HepG2 (cell line): ENCODE data around the gene ODC1. TPM values are rescaled to one million over a fixed set of nuclear protein-coding genes. Genes with fewer than 3 reads are reported as not detected.

Experiments
- ATAC-seq: fragments of 200-7000 bp; cut with Tn5 transposase; 3 replicates; pipeline ENCODE4 v1.9.1; 2020; ENCODE audit warnings: mild to moderate bottlenecking, moderate library complexity
- BruUV-seq: library from RNA; stranded (reverse); fragments of 400-500 nt; replicated peaks from 2 replicates; lab custom pipeline; 2021; lab: Mats Ljungman, UMichigan
- CTCF ChIA-PET: fragments of 300-600 bp; formaldehyde crosslinking; extraction: SDS; loops from one replicate; lab custom pipeline; 2021; ENCODE audit warnings: low total read pairs, inconsistent platforms, low intra/inter-chr PET ratio; lab: Yijun Ruan, JAX
- POLR2A ChIA-PET: fragments of 350-600 bp; sonication (Branson Sonifier 250); formaldehyde crosslinking; loops from one replicate; lab custom pipeline; 2020; ENCODE audit warnings: antibody characterized with exemption, inconsistent platforms; lab: Yijun Ruan, JAX
- DNase-seq: peaks from one replicate; pipeline ENCODE4 v3.0.0-alpha.2; 2015; ENCODE audit warnings: low spot score
- FAIRE-seq: peaks from 3 replicates; lab custom pipeline; 2011; peaks lifted over from hg19 to GRCh38; lab: Jason Lieb, UNC
- H2AFZ ChIP-seq: one replicate; pipeline ENCODE4 v1.6.1; 2011; ENCODE audit warnings: low read length, inconsistent platforms
- H3K27ac ChIP-seq: fragments of 300-600 bp; 3 replicates; pipeline ENCODE4 v1.8.0; 2011; ENCODE audit warnings: mixed run types, mild to moderate bottlenecking, mixed read lengths, low read length, inconsistent platforms; ENCODE audit not compliant: insufficient read depth; ENCODE audit errors: extremely low read length
- H3K27me3 ChIP-seq, 2 experiments: fragments of 200-600 bp in 1 of 2; 2 replicates in 1 of 2; 3 replicates in 1 of 2; pipeline versions ENCODE4 v1.6.0 to v1.8.0; 2011; ENCODE audit warnings: low read length in 2 of 2, mild to moderate bottlenecking in 2 of 2, moderate library complexity in 2 of 2, inconsistent platforms in 1 of 2; ENCODE audit not compliant: insufficient read depth in 2 of 2, control insufficient read depth in 1 of 2
- H3K36me3 ChIP-seq, 2 experiments: fragments of 200-600 bp in 1 of 2; replicated peaks in 1 of 2; 2 replicates in 1 of 2; 3 replicates in 1 of 2; pipeline versions ENCODE4 v1.5.1 to v1.8.0; 2011; ENCODE audit warnings: low read length in 2 of 2, inconsistent platforms in 1 of 2; ENCODE audit not compliant: insufficient read depth in 2 of 2, control insufficient read depth in 1 of 2
- H3K4me1 ChIP-seq: 2 replicates; pipeline ENCODE4 v1.5.1; 2012; ENCODE audit warnings: low read length, inconsistent platforms; ENCODE audit not compliant: insufficient read depth
- H3K4me2 ChIP-seq: 2 replicates; pipeline ENCODE4 v1.6.0; 2011; ENCODE audit warnings: low read depth, low read length, inconsistent platforms
- H3K4me3 ChIP-seq, 3 experiments: fragments of 200-600 bp in 1 of 3; sonication (generic), shearing (Covaris generic) in 1 of 3; replicated peaks in 1 of 3; 2 replicates each; pipeline ENCODE4 v1.5.1; 2011 to 2016; ENCODE audit warnings: low read length in 3 of 3, inconsistent platforms in 2 of 3, low read depth in 2 of 3, mild to moderate bottlenecking in 2 of 3, control low read depth in 1 of 3, mixed read lengths in 1 of 3; ENCODE audit not compliant: insufficient read depth in 1 of 3
- H3K79me2 ChIP-seq: one replicate; pipeline ENCODE4 v1.6.1; 2011; ENCODE audit warnings: low read length, inconsistent platforms; ENCODE audit not compliant: insufficient read depth
- H3K9ac ChIP-seq: 2 replicates; pipeline ENCODE4 v1.6.0; 2011; ENCODE audit warnings: mild to moderate bottlenecking, low read depth, low read length, inconsistent platforms; ENCODE audit not compliant: insufficient read depth
- H3K9me3 ChIP-seq: 2 replicates; pipeline ENCODE4 v1.5.1; 2012; ENCODE audit warnings: mild to moderate bottlenecking, low read length
- H4K20me1 ChIP-seq: 2 replicates; pipeline ENCODE4 v1.6.0; 2011; ENCODE audit warnings: inconsistent platforms, mild to moderate bottlenecking, low read length, moderate library complexity; ENCODE audit not compliant: insufficient read depth
- AGO2 ChIP-seq: fragments of 200-400 bp; formaldehyde crosslinking; optimal IDR thresholded peaks from 2 replicates; pipeline ENCODE3; 2017; ENCODE audit warnings: mild to moderate bottlenecking, low read depth, low read length, moderate library complexity
- RBM22 ChIP-seq: fragments of 200-400 bp; formaldehyde crosslinking; optimal IDR thresholded peaks from 2 replicates; pipeline ENCODE3; 2017; ENCODE audit warnings: mild to moderate bottlenecking, low read length, moderate library complexity
- SRSF9 ChIP-seq: fragments of 200-400 bp; formaldehyde crosslinking; IDR thresholded peaks from 2 replicates; pipeline ENCODE4 v1.6.1; 2018; ENCODE audit warnings: borderline replicate concordance, mild to moderate bottlenecking, low read depth, low read length; ENCODE audit not compliant: insufficient read depth, poor library complexity, severe bottlenecking
- ZBTB8A ChIP-seq: sonication (generic); formaldehyde crosslinking; IDR thresholded peaks from 2 replicates; pipeline ENCODE4 v1.4.0; 2020; ENCODE audit warnings: mild to moderate bottlenecking, low read depth, missing genetic modification reagents, borderline replicate concordance
- ZFP62 ChIP-seq: sonication (generic); formaldehyde crosslinking; IDR thresholded peaks from 2 replicates; pipeline ENCODE4 v1.4.0; 2020; ENCODE audit warnings: missing genetic modification reagents
- ZNF598 ChIP-seq: sonication (generic); formaldehyde crosslinking; IDR thresholded peaks from 2 replicates; pipeline ENCODE4 v1.5.1; 2020; ENCODE audit warnings: mild to moderate bottlenecking, missing genetic modification reagents, borderline replicate concordance
- ZNF607 ChIP-seq: sonication (generic); formaldehyde crosslinking; IDR thresholded peaks from 2 replicates; pipeline ENCODE4 v1.5.1; 2020; ENCODE audit warnings: missing genetic modification reagents, mild to moderate bottlenecking, borderline replicate concordance
- ZNF652 ChIP-seq: IDR thresholded peaks from 2 replicates; pipeline ENCODE4 v1.6.1; 2016; ENCODE audit warnings: low read depth, borderline replicate concordance
- ZNF768 ChIP-seq: sonication (generic); formaldehyde crosslinking; IDR thresholded peaks from 2 replicates; pipeline ENCODE4 v1.4.0; 2020; ENCODE audit warnings: missing genetic modification reagents
- WGBS: methylation state at CpG from one replicate; pipeline ENCODE4 v1.1.6; 2017; ENCODE audit warnings: low lambda C conversion rate; 5-methylcytosine and 5-hydroxymethylcytosine counted together
- in situ Hi-C: cut with HindIII; loops from 2 replicates; pipeline ENCODE4 v1.10.0; 2017; ENCODE audit warnings: low pct_unique_long_range_greater_than_20kb; ENCODE audit not compliant: extremely low pct_ligation_motif_present
- intact Hi-C: fragments of 100-400 bp; cut with micrococcal nuclease; formaldehyde crosslinking; loops from one replicate; pipeline ENCODE4 v1.10.0; 2022; ENCODE audit not compliant: unreplicated experiment
- polyA plus RNA-seq, 8 experiments: library from polyadenylated mRNA; depleted of rRNA in 3 of 8; stranded (reverse) in 7 of 8; unstranded in 1 of 8; fragments of >200 nt; fragmentation: Illumina TruSeq in 4 of 8; extraction: Trizol in 4 of 8; gene quantifications; 2 replicates each; pipeline versions ENCODE4 v1.2.1 to v1.2.3, GENCODE V29; 2011 to 2016; ENCODE audit warnings: low read depth in 4 of 8, missing spikeins in 1 of 8, mixed read lengths in 1 of 8; ENCODE audit not compliant: insufficient read depth in 1 of 8
- total RNA-seq, 5 experiments: library from RNA; depleted of rRNA; stranded (reverse); fragments of >200 nt; fragmentation: Illumina TruSeq; extraction: Trizol; gene quantifications; 2 replicates each; pipeline ENCODE4 v1.2.3, GENCODE V29; 2016; ENCODE audit warnings: low read depth in 1 of 5
- TF ChIP-seq, protein P1 (sequence below): sonication (generic); formaldehyde crosslinking; IDR thresholded peaks from 2 replicates; pipeline ENCODE4 v1.8.0; 2022; ENCODE audit warnings: missing genetic modification reagents, mild to moderate bottlenecking, moderate library complexity, borderline replicate concordance
- TF ChIP-seq, protein P2 (sequence below), 2 experiments: fragments of 450-650 bp in 1 of 2; sonication (generic) in 1 of 2; formaldehyde crosslinking; IDR thresholded peaks; 2 replicates each; pipeline versions ENCODE4 v1.5.0 to v1.8.0; 2020 to 2022; ENCODE audit warnings: mild to moderate bottlenecking in 1 of 2, missing genetic modification reagents in 1 of 2
- TF ChIP-seq, protein P3 (sequence below): IDR thresholded peaks from 2 replicates; pipeline ENCODE4 v1.6.1; 2016; ENCODE audit warnings: missing compliant biosample characterization, missing genetic modification reagents, borderline replicate concordance

Gene ODC1
- total and polyA plus RNA-seq, 2 of the 13 experiments (the other 11 are each of a cell fraction or from before 2014, with no cell fraction given), result 142 to 371 TPM

DNA sequence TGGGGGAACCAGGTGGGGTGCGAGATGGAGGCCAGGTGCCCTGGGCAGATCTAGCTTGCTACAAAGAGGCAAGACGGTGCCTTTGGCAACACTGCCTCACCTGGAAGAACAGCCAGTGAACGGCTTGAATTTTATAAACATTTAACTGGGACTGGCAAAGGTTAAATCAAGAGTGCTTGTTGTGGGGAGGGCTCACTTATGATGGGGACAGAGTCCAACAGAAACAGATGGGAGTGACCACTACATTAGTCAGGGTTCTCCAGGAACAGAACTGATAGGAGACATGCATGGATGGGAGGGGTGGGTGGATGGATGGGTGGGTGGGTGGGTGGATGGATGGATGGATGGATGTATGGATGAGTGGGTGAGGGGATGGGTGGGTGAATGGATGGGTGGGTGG, 19.2 kb downstream of the ODC1 start:
- Histone ChIP-seq H3K27ac (no peak overlapping the region), H3K4me3 (no peak overlapping the region), H2AFZ (no peak overlapping the region), H3K36me3 (peaks cover 9 to 11% of the 10 kb centered on the region in 2 experiments; a peak in 4 of 5 replicates), H3K4me1 (peaks cover 20% of the 10 kb centered on the region), H3K27me3 (peaks cover 6 to 25% of the 10 kb centered on the region in 2 experiments; a peak in 4 of 5 replicates), H3K9ac (no peak overlapping the region), H3K79me2 (no peaks in the 10 kb centered on the region), H3K9me3 (no peaks in the 10 kb centered on the region), H3K4me2 (no peak overlapping the region), H4K20me1 (no peaks in the 10 kb centered on the region)
- FAIRE-seq, result no peak
- WGBS, result 48% methylated on average over 3 of the region's 3 CpGs
- ATAC-seq, result no peak
- BruUV-seq, result no TSS peak
- POLR2A ChIA-PET, result no interaction called here
- CTCF ChIA-PET, result no interaction called here
- in situ Hi-C loops (loop anchor here (25.0 kb wide), 1 partner anchor 617 kb away; no protein-coding TSS in a partner anchor), intact Hi-C loops (no loop called here)
- TF ChIP-seq, protein P1, sequence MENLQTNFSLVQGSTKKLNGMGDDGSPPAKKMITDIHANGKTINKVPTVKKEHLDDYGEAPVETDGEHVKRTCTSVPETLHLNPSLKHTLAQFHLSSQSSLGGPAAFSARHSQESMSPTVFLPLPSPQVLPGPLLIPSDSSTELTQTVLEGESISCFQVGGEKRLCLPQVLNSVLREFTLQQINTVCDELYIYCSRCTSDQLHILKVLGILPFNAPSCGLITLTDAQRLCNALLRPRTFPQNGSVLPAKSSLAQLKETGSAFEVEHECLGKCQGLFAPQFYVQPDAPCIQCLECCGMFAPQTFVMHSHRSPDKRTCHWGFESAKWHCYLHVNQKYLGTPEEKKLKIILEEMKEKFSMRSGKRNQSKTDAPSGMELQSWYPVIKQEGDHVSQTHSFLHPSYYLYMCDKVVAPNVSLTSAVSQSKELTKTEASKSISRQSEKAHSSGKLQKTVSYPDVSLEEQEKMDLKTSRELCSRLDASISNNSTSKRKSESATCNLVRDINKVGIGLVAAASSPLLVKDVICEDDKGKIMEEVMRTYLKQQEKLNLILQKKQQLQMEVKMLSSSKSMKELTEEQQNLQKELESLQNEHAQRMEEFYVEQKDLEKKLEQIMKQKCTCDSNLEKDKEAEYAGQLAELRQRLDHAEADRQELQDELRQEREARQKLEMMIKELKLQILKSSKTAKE (CRISPR knock-in tag), result no peak
- TF ChIP-seq ZNF598 (CRISPR knock-in tag) (no peak), ZNF652 (CRISPR knock-in tag) (0 out of 2 replicates have a peak, but pooled peaks have one; percentile 20)
- no peak for DNase-seq

GRCh38 chr2:10428355-10428754, 19.8 kb downstream of the ODC1 start:
- DNase-seq (no peak), ATAC-seq (no peak), FAIRE-seq (no peak)
- H3K27ac ChIP-seq, result no peak overlapping the region
- CTCF ChIA-PET, result no interaction called here
- H3K4me3 ChIP-seq, result no peak overlapping the region
- no peaks in the 10 kb centered on the region for H4K20me1 ChIP-seq
- intact Hi-C loops, result no loop called here
- peaks cover 11 to 13% of the 10 kb centered on the region in 2 experiments; a peak in 4 of 5 replicates for H3K36me3 ChIP-seq
- BruUV-seq, result no TSS peak
- H3K9ac ChIP-seq, result no peak overlapping the region
- 94% methylated on average over 8 of the region's 8 CpGs for WGBS
- H2AFZ ChIP-seq, result no peak overlapping the region
- H3K9me3 ChIP-seq, result no peaks in the 10 kb centered on the region
- H3K4me2 ChIP-seq, result no peak overlapping the region
- H3K4me1 ChIP-seq, result peaks cover 14% of the 10 kb centered on the region
- H3K27me3 ChIP-seq, result peaks cover 5 to 19% of the 10 kb centered on the region in 2 experiments; a peak in 4 of 5 replicates
- POLR2A ChIA-PET, result no interaction called here
- in situ Hi-C loops, result loop anchor here (25.0 kb wide), 1 partner anchor 616 kb away; no protein-coding TSS in a partner anchor
- no peaks in the 10 kb centered on the region for H3K79me2 ChIP-seq
- TF ChIP-seq RBM22 (peak; percentile 60), SRSF9 (no peak), ZBTB8A (CRISPR knock-in tag) (no peak), AGO2 (peak; percentile 32), ZNF607 (CRISPR knock-in tag) (no peak), ZNF768 (no peak), ZFP62 (CRISPR knock-in tag) (no peak)
- TF ChIP-seq, protein P2, sequence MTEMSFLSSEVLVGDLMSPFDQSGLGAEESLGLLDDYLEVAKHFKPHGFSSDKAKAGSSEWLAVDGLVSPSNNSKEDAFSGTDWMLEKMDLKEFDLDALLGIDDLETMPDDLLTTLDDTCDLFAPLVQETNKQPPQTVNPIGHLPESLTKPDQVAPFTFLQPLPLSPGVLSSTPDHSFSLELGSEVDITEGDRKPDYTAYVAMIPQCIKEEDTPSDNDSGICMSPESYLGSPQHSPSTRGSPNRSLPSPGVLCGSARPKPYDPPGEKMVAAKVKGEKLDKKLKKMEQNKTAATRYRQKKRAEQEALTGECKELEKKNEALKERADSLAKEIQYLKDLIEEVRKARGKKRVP (CRISPR knock-in tag; IDR thresholded peaks at IDR 0.05), result no peak
- TF ChIP-seq, protein P3, sequence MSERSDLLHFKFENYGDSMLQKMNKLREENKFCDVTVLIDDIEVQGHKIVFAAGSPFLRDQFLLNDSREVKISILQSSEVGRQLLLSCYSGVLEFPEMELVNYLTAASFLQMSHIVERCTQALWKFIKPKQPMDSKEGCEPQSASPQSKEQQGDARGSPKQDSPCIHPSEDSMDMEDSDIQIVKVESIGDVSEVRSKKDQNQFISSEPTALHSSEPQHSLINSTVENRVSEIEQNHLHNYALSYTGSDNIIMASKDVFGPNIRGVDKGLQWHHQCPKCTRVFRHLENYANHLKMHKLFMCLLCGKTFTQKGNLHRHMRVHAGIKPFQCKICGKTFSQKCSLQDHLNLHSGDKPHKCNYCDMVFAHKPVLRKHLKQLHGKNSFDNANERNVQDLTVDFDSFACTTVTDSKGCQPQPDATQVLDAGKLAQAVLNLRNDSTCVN (CRISPR knock-in tag), result no peak
